Upper lobe of left lung (tissue), 6 donors: Measurements from ENCODE around the gene KRTAP5-6. TPM values are rescaled to one million over a fixed set of nuclear protein-coding genes. Genes with fewer than 3 reads are reported as not detected.

ENCODE experiments used
- ATAC-seq, 2 donors: fragments of 200-7000 bp; cut with Tn5 transposase; one replicate each; pipeline ENCODE4 v1.9.1; 2022; ENCODE audit warnings: mild to moderate bottlenecking in 2 of 2, moderate library complexity in 2 of 2; ENCODE audit not compliant: low FRiP score in 2 of 2
- DNase-seq, 2 donors: peaks; one replicate each; pipeline ENCODE4 v3.0.0-alpha.2; 2019 to 2020
- H3K27ac ChIP-seq, 4 donors: fragments of 200-600 bp; sonication (generic); one replicate each; pipeline ENCODE4 v1.5.1; 2016 to 2019
- H3K27me3 ChIP-seq, 4 donors: fragments of 200-600 bp; sonication (generic); one replicate each; pipeline ENCODE4 v1.5.1; 2017 to 2019
- H3K36me3 ChIP-seq, 4 donors: fragments of 200-600 bp; sonication (generic); one replicate each; pipeline ENCODE4 v1.5.1; 2016 to 2019
- H3K4me1 ChIP-seq, 4 donors: fragments of 200-600 bp; sonication (generic); one replicate each; pipeline ENCODE4 v1.5.1; 2018 to 2019
- H3K4me3 ChIP-seq, 4 donors: fragments of 200-600 bp; sonication (generic); one replicate each; pipeline ENCODE4 v1.5.1; 2017 to 2019; ENCODE audit warnings: mild to moderate bottlenecking in 2 of 4, moderate library complexity in 1 of 4
- H3K9me3 ChIP-seq, 4 donors: fragments of 200-600 bp; sonication (generic); one replicate each; pipeline ENCODE4 v1.5.1; 2018 to 2019
- CTCF ChIP-seq, 6 experiments: fragments of 450-650 bp in 4 of 6; fragments of 200-600 bp in 2 of 6; sonication (generic) in 2 of 6; IDR thresholded peaks; one replicate each; pipeline ENCODE4 v1.5.1; 2016 to 2019; ENCODE audit warnings: antibody characterized with exemption in 6 of 6
- EP300 ChIP-seq, 4 donors: sonication (generic); formaldehyde crosslinking; IDR thresholded peaks; one replicate each; pipeline ENCODE4 v1.5.1; 2017; ENCODE audit warnings: antibody characterized with exemption in 4 of 4, control low read depth in 2 of 4
- POLR2A ChIP-seq, 4 donors: fragments of 450-650 bp; IDR thresholded peaks; one replicate each; pipeline ENCODE4 v1.5.1; 2016 to 2017; ENCODE audit warnings: antibody characterized with exemption in 4 of 4, mild to moderate bottlenecking in 2 of 4
- POLR2AphosphoS5 ChIP-seq, 2 donors: sonication (generic); formaldehyde crosslinking; IDR thresholded peaks; one replicate each; pipeline ENCODE4 v1.5.1; 2017; ENCODE audit warnings: antibody characterized with exemption in 2 of 2
- WGBS, 2 donors: methylation state at CpG; one replicate each; pipeline ENCODE4 v1.1.5; 2017 to 2018; 5-methylcytosine and 5-hydroxymethylcytosine counted together
- total RNA-seq, 6 donors: library from RNA; depleted of rRNA in 4 of 6; stranded (reverse); fragments of >200 nt in 4 of 6; gene quantifications; one replicate each; pipeline versions ENCODE4 v1.1.0 to v1.2.1, GENCODE V29; 2016 to 2021
- donor health status: DM: no; HTN: no; CAD: no; lungs with moderate emphysema.
- donor health status: DM: no; HTN: yes; CAD: no; lungs with severe emphysema.

KRTAP5-6 gene
- not detected for total RNA-seq

GRCh38 chr11:1696608-1697570 lies at the start of gene KRTAP5-6:
Gene KRTAP5-6, plus strand, starts transcription at chr11:1697195. Its CDS starts 51 bp downstream, at chr11:1697246.
- ATAC-seq (no peak), DNase-seq (no peak)
- WGBS, 2 donors = 68 to 79% methylated on average over 9 to 11 of the region's 11 CpGs
- Histone ChIP-seq H3K27me3 (no peaks in the 10 kb centered on the region), H3K4me1 (peaks cover 5 to 16% (median 13%) of the 10 kb centered on the region in 4 donors), H3K9me3 (no peaks in the 10 kb centered on the region), H3K27ac (no peak within 1 kb of the TSS), H3K4me3 (no peak within 1 kb of the TSS), H3K36me3 (no peaks in the 10 kb centered on the region)
- TF ChIP-seq POLR2AphosphoS5 (IDR thresholded peaks at IDR 0.05) = no peak
- no peak for TF ChIP-seq POLR2A (IDR thresholded peaks at IDR 0.05)

- ATAC-seq (no peak), DNase-seq (peak in 1 of 2 donors; percentile 73)
- TF ChIP-seq POLR2A (IDR thresholded peaks at IDR 0.05) (no peak), CTCF (IDR thresholded peaks at IDR 0.05) (no peak), EP300 (IDR thresholded peaks at IDR 0.05) (no peak), POLR2AphosphoS5 (IDR thresholded peaks at IDR 0.05) (no peak)
- H3K36me3 ChIP-seq = no peaks in the 10 kb centered on the region
- no peak overlapping the region for H3K27ac ChIP-seq
- WGBS, 2 donors = 93 to 94% methylated on average over 31 to 34 of the region's 35 CpGs
- H3K4me1 ChIP-seq = peaks cover 0 to 7% (median 5%) of the 10 kb centered on the region in 4 donors
- no peak overlapping the region for H3K4me3 ChIP-seq
- H3K27me3 ChIP-seq = no peaks in the 10 kb centered on the region
- no peaks in the 10 kb centered on the region for H3K9me3 ChIP-seq
Observed at GRCh38 chr11:1647901-1648652, 48.9 kb upstream of the KRTAP5-6 start.

- Histone ChIP-seq H3K27ac (no peak overlapping the region), H3K4me3 (no peak overlapping the region), H3K36me3 (no peaks in the 10 kb centered on the region), H3K9me3 (no peaks in the 10 kb centered on the region), H3K27me3 (no peaks in the 10 kb centered on the region), H3K4me1 (peaks cover 0 to 7% (median 6%) of the 10 kb centered on the region in 4 donors)
- WGBS, 2 donors = 89% methylated on average over 24 to 28 of the region's 28 CpGs
- DNase-seq (no peak), ATAC-seq (no peak)
- TF ChIP-seq POLR2AphosphoS5 (IDR thresholded peaks at IDR 0.05) = no peak
- no peak for TF ChIP-seq POLR2A (IDR thresholded peaks at IDR 0.05)
- TF ChIP-seq CTCF (IDR thresholded peaks at IDR 0.05) = no peak
- TF ChIP-seq EP300 (IDR thresholded peaks at IDR 0.05) = no peak
Observed at GRCh38 chr11:1648653-1649420, 48.2 kb upstream of the KRTAP5-6 start.

GRCh38 chr11:1650034-1650917 lies 46.7 kb upstream of the KRTAP5-6 start:
- ATAC-seq (no peak), DNase-seq (no peak)
- Histone ChIP-seq H3K9me3 (no peaks in the 10 kb centered on the region), H3K27me3 (no peaks in the 10 kb centered on the region), H3K27ac (no peak overlapping the region), H3K4me1 (peaks cover 0 to 10% (median 6%) of the 10 kb centered on the region in 4 donors), H3K36me3 (no peaks in the 10 kb centered on the region), H3K4me3 (no peak overlapping the region)
- WGBS, 2 donors = 74 to 86% methylated on average over 14 to 15 of the region's 15 CpGs
- TF ChIP-seq POLR2AphosphoS5 (IDR thresholded peaks at IDR 0.05) (no peak), CTCF (IDR thresholded peaks at IDR 0.05) (no peak), EP300 (IDR thresholded peaks at IDR 0.05) (no peak), POLR2A (IDR thresholded peaks at IDR 0.05) (no peak)
